ENCODE measurements around the gene FBXL4.

DNA sequence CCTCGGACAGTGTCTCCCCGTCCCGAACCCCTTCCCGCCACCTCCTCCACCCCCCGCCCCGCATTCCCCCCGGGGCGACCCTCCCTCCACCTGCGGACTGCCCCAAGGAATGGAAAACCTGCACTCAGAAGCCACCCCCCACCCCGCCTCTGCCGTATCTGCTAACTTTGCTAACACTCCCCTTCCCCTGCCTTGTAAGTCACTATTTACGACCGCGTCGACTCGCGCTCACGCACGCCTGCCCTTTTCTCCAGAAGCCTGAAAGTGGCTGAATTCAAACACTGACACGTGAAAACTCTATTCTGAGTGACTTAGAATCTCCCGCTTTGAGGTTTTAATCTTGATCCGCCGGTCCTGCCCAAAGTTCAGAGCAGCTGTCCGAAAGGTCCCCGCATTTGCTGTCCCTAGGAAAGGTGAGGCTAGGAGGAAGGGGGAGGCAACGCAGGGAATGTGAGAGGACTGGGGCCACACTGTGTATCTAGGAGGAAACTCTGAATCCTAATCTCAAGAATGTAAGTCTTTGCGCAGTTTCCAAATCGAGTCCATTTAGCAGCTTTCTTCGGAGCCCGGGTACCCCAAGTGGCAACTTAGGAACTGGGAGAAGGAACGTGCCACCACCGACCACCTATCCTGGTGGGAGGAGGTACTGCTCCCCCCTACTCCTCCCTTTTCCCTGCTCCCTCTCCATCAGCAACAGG lies 122.7 kb downstream of the FBXL4 start:
- TF ChIP-seq, protein P1, sequence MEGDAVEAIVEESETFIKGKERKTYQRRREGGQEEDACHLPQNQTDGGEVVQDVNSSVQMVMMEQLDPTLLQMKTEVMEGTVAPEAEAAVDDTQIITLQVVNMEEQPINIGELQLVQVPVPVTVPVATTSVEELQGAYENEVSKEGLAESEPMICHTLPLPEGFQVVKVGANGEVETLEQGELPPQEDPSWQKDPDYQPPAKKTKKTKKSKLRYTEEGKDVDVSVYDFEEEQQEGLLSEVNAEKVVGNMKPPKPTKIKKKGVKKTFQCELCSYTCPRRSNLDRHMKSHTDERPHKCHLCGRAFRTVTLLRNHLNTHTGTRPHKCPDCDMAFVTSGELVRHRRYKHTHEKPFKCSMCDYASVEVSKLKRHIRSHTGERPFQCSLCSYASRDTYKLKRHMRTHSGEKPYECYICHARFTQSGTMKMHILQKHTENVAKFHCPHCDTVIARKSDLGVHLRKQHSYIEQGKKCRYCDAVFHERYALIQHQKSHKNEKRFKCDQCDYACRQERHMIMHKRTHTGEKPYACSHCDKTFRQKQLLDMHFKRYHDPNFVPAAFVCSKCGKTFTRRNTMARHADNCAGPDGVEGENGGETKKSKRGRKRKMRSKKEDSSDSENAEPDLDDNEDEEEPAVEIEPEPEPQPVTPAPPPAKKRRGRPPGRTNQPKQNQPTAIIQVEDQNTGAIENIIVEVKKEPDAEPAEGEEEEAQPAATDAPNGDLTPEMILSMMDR (IDR thresholded peaks at IDR 0.05): no peak
- TF ChIP-seq POLR2A (IDR thresholded peaks at IDR 0.05): no peak

All from lower leg skin (tissue), 3 donors.